ENCODE data around the gene CACNA2D3.

CACNA2D3 gene

GRCh38 chr3:54709785-54710184 lies 587.4 kb downstream of the CACNA2D3 start:
- FAIRE-seq, result no peak

GRCh38 chr3:54710954-54711353 lies 588.6 kb downstream of the CACNA2D3 start:
- no peak for FAIRE-seq

GRCh38 chr3:54712539-54712938 lies 590.2 kb downstream of the CACNA2D3 start:
- FAIRE-seq, result no peak

GRCh38 chr3:54713031-54713430 lies 590.7 kb downstream of the CACNA2D3 start:
- FAIRE-seq, result no peak

- FAIRE-seq, result no peak
These were observed 591.1 kb downstream of the CACNA2D3 start for GRCh38 chr3:54713455-54713854.

- no peak for FAIRE-seq
These were observed 591.7 kb downstream of the CACNA2D3 start for GRCh38 chr3:54714035-54714434.

GRCh38 chr3:54717506-54717905 lies 595.2 kb downstream of the CACNA2D3 start:
- no peak for FAIRE-seq

- FAIRE-seq, result peak; percentile 68
These were observed 597.6 kb downstream of the CACNA2D3 start for GRCh38 chr3:54719914-54720313.

- no peak for FAIRE-seq
These were observed 598.3 kb downstream of the CACNA2D3 start for GRCh38 chr3:54720604-54721003.

- no peak for FAIRE-seq
These were observed 609.5 kb downstream of the CACNA2D3 start for GRCh38 chr3:54731732-54732445.

GRCh38 chr3:54733106-54734006 lies 611.0 kb downstream of the CACNA2D3 start:
- FAIRE-seq, result no peak

GRCh38 chr3:54736459-54736858 lies 614.1 kb downstream of the CACNA2D3 start:
- no peak for FAIRE-seq

- FAIRE-seq, result no peak
These were observed 621.4 kb downstream of the CACNA2D3 start for GRCh38 chr3:54743755-54744154.

GRCh38 chr3:54744291-54744690 lies 621.9 kb downstream of the CACNA2D3 start:
- FAIRE-seq, result no peak

- no peak for FAIRE-seq
These were observed 623.5 kb downstream of the CACNA2D3 start for GRCh38 chr3:54745843-54746242.

GRCh38 chr3:54746722-54747121 lies 624.4 kb downstream of the CACNA2D3 start:
- FAIRE-seq, result no peak

- no peak for FAIRE-seq
These were observed 633.4 kb downstream of the CACNA2D3 start for GRCh38 chr3:54755756-54756155.

- no peak for FAIRE-seq
These were observed 634.0 kb downstream of the CACNA2D3 start for GRCh38 chr3:54756330-54756731.

GRCh38 chr3:54758461-54758860 lies 636.1 kb downstream of the CACNA2D3 start:
- no peak for FAIRE-seq

GRCh38 chr3:54759166-54759565 lies 636.8 kb downstream of the CACNA2D3 start:
- no peak for FAIRE-seq

GRCh38 chr3:54760201-54760600 lies 637.8 kb downstream of the CACNA2D3 start:
- FAIRE-seq, result no peak

GRCh38 chr3:54761637-54762036 lies 639.3 kb downstream of the CACNA2D3 start:
- FAIRE-seq, result no peak

- no peak for FAIRE-seq
These were observed 642.6 kb downstream of the CACNA2D3 start for GRCh38 chr3:54764911-54765310.

GRCh38 chr3:54771050-54771449 lies 648.7 kb downstream of the CACNA2D3 start:
- FAIRE-seq, result no peak
